HG03039 (cell line): ENCODE data around the gene NBEAL2.
A peak's percentile ranks its signal among the peaks of the same experiment; 100 is the strongest.
"Not testable (repeated sequence)": the region's sequence is repeated elsewhere in the genome, so short reads cannot be mapped to it uniquely, and the experiment has no call there.

Experiments used
- ATAC-seq: cut with Tn5 transposase; IDR thresholded peaks from one replicate; pipeline ENCODE4 v1.9.1; 2021; ENCODE audit warnings: mild to moderate bottlenecking, moderate library complexity; ENCODE audit not compliant: unreplicated experiment

NBEAL2 gene

DNA sequence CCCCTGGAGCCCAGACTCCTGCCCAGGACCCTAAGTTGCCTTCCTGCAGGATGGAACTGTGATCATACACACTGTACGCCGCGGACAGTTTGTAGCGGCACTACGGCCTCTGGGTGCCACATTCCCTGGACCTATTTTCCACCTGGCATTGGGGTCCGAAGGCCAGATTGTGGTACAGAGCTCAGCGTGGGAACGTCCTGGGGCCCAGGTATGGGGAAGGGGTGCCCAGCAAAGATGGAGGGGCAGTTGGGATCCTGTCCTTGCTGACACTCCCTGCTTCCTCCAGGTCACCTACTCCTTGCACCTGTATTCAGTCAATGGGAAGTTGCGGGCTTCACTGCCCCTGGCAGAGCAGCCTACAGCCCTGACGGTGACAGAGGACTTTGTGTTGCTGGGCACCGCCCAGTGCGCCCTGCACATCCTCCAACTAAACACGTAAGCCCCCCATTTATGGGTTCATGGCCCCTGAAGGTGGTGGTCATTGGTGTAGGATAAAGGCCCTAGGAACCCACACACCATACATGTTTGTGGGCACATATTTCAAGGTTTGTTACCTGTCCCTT is 28.8 kb downstream of the NBEAL2 start:
- no peak for ATAC-seq

- ATAC-seq, result no peak
Measured at GRCh38 chr3:47008851-47009224, 29.4 kb downstream of the NBEAL2 start.

GRCh38 chr3:47009225-47010110 is 30.0 kb downstream of the NBEAL2 start:
- ATAC-seq, result peak; percentile 76

- no peak for ATAC-seq
Measured at GRCh38 chr3:47010111-47010712, 30.7 kb downstream of the NBEAL2 start.

DNA sequence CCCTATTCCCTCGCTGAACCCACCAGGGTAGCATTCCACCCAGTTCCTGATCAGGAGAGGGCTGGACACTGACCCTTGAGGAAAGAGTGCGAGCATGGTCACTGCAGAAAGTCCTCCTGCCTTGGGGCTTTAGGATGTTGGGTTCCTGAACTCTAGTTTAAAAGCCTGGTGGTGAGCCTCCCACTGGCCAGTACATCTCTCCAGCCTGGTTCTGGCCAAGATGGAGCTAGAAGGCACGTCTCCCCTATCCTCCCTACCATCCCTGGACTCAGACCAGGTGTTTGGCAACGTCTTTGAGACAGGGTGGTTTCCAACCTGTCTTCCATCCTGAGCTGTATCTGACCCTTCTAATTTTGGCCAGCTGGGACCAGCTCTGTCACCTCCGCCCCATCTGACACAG is 31.4 kb downstream of the NBEAL2 start:
- ATAC-seq, result no peak

DNA sequence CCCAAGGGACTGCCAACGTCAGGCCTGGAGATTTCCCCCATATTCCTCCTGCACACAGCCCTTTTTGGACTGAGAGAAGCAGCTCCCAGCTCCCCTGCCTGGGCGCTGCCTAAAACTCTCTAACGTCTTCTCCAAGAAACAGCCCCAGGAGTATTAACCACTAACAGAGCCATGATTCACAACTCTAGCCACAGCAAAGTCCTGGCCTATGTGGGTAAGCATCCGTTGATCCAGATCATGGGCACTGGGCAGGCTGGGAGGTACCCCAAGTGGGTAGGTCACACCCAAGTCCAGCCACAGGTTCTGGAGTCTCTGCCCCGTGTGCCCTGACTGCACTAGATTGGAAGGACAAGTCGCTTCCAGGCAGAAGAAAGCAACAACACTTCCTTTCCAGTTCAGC is 31.9 kb downstream of the NBEAL2 start:
- no peak for ATAC-seq

GRCh38 chr3:47012342-47013230 is 33.1 kb downstream of the NBEAL2 start:
- ATAC-seq, result no peak

DNA sequence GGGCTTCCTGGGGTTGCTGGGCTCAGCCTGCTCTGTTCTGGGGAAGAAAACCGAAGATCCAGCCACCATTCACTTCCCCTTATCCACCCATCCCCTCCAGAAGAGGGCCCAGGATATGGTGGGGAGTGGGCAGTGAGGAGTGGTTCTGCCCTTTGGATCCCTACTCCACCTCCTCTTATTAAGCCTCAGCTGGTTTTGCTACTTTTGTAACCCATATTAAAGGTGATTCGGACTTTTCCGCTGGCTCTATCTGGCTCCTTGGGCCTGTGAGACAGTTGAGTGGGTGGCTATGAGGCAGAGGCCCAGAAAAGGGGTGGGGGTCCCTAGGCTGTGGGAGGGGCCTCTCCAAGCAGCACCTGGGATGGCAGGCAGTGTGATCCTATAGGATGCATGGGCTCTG is 33.8 kb downstream of the NBEAL2 start:
- ATAC-seq, result no peak

DNA sequence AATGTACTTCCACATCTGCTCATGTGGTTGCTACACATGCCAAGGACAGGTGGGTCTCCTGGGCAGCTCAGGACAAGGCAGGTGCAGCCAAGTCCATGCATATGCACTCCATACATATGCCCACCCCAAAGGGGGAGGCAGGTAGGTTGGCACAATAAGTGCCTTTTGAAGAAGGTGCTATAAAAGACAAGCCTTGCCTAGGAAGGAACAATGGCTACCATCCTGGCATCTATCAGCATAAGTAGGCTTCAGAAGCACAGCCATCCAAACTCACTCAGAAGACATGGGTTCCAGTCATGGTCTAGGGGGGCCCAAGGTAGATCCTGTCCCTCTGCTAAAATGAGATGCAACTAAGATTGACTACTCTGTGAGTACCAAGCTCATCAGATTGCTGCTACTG is 34.6 kb downstream of the NBEAL2 start:
- ATAC-seq, result no peak

DNA sequence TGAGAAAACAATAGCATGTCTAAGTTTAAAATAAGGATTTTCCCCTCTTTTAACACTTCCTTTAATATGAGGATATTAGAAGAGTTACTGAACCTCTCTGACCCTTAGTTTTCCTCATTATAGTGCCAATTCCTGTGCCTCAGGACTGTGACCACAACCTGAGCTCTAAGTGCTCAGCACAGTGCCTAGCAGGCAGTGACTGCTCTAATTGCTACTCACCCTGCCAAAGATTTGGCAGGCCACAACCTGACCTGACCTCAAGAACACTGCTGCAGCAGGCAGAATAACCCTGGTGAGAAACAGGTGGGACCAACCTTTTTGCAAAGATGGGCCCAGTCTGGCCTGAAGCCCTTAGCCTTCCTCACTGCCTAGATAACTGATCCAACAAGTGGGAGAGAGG is 35.7 kb downstream of the NBEAL2 start:
- no peak for ATAC-seq

DNA sequence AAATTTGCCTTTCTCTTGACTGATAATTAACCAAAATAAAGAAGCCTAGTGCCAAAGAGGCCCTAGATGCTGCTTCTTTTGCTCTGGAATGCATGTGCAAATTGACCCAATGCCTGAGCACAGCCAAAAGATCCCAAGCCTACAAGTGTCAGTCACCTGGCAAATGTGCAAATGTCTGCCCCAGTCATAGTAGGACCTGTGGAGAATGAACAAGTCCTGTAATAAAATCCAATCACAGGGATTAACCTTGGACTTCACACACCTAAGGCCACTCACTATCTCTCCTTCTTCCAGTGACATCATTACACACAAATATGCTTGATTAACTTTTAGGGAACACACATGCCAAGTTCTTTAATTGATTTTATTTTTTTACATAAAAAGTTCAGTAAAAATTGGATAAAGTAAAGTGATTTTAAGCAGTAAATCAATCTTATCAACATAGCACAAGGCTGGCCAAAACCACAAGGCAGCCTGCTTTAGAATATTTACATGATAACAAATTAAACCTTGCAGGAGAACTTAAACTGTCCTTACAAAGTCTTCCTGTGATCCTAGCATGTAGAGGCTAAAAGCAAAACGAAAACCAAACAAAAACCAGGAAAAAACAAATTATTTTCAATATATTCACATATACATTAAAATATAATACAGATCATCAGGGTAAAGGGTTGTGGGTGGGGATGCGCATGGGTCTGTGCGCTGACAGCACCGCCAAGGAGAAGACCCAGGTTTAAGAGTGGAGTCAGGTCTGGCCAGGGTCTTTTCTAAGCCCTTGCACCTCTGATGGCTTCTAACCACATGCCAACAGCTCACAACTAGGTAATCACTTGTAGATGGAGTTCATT is 36.8 kb downstream of the NBEAL2 start:
- ATAC-seq, result no peak

- ATAC-seq, result no peak
Measured at GRCh38 chr3:47016934-47017435, 37.5 kb downstream of the NBEAL2 start.

GRCh38 chr3:47017504-47018268 is 38.2 kb downstream of the NBEAL2 start:
- ATAC-seq, result no peak

DNA sequence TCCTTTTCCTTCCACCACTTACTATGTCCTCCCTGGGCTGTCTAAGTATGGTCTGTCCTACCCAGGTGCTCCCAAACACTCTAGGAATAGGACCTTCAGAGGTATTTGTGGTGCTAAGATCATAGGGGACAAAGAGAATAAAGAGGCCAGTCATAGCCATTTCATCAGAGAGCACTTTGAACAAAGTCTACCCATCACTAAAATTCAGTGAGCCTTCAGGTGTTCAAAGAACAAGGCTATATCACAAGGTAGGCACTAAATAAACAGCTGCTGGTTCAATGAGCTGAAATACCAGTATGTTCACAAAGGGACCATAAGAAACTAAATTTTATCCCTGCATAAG is 38.8 kb downstream of the NBEAL2 start:
- ATAC-seq, result no peak

GRCh38 chr3:47019201-47019600 is 39.7 kb downstream of the NBEAL2 start:
- peak; percentile 53 for ATAC-seq

GRCh38 chr3:47020311-47020710 is 40.8 kb downstream of the NBEAL2 start:
- no peak for ATAC-seq

GRCh38 chr3:47022641-47023071 is 43.2 kb downstream of the NBEAL2 start:
- ATAC-seq, result no peak

DNA sequence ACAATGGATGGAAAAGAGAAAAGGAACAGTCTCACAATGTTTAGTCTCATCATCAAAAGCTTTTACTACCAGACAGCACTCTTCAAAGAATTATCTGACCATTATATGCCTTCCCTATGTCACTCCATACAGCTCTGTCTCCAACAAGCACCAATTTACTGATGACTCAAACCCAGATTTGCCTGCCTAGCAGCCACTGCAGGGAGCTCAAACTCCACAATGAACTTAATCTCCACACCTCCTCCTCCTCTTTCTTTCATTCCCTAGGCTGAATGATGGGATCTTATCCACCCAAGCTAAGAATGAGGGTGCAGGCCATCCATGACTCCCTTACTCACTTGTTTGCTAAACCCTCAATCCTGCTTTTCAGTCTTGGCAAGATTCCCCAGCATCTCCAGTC is 45.5 kb downstream of the NBEAL2 start:
- ATAC-seq, result no peak

- ATAC-seq, result not testable (repeated sequence)
Measured at GRCh38 chr3:47026432-47026831, 47.0 kb downstream of the NBEAL2 start.
